CD14-positive monocyte (primary cell): ENCODE data around the gene AGBL5. TPM values are rescaled to one million over a fixed set of nuclear protein-coding genes. Genes with fewer than 3 reads are reported as not detected.

ENCODE experiments used
- DNase-seq, 3 donors: peaks; one replicate each; pipeline ENCODE4 v3.0.0-alpha.2; 2011 to 2022
- H2AFZ ChIP-seq: 2 replicates; pipeline ENCODE4 v1.6.0; 2012; ENCODE audit warnings: mild to moderate bottlenecking, low read depth, low read length, inconsistent platforms; ENCODE audit not compliant: insufficient read depth, poor library complexity, severe bottlenecking
- H3K27ac ChIP-seq, 2 donors: 1 replicate in 1 of 2; 2 replicates in 1 of 2; pipeline ENCODE4 v1.5.1; 2012 to 2013; ENCODE audit warnings: low read length in 2 of 2, control low read depth in 1 of 2, inconsistent platforms in 1 of 2, low read depth in 1 of 2, mild to moderate bottlenecking in 1 of 2
- H3K27me3 ChIP-seq, 2 donors: one replicate each; pipeline versions ENCODE4 v1.6.0 to v1.6.1; 2011 to 2013; ENCODE audit warnings: low read length in 2 of 2; ENCODE audit not compliant: control insufficient read depth in 2 of 2, insufficient read depth in 2 of 2
- H3K36me3 ChIP-seq, 2 donors: replicated peaks in 1 of 2; 1 replicate in 1 of 2; 2 replicates in 1 of 2; pipeline versions ENCODE4 v1.5.1 to v1.6.1; 2012 to 2013; ENCODE audit warnings: low read length in 2 of 2, control low read depth in 1 of 2, inconsistent platforms in 1 of 2, mild to moderate bottlenecking in 1 of 2; ENCODE audit not compliant: insufficient read depth in 2 of 2, control insufficient read depth in 1 of 2
- H3K4me1 ChIP-seq, 2 donors: 1 replicate in 1 of 2; 2 replicates in 1 of 2; pipeline versions ENCODE4 v1.5.1 to v1.6.1; 2012 to 2013; ENCODE audit warnings: low read length in 2 of 2, control low read depth in 1 of 2, inconsistent platforms in 1 of 2, mild to moderate bottlenecking in 1 of 2, moderate library complexity in 1 of 2; ENCODE audit not compliant: insufficient read depth in 2 of 2, control insufficient read depth in 1 of 2
- H3K4me2 ChIP-seq: replicated peaks from 2 replicates; pipeline ENCODE3; 2012; ENCODE audit warnings: low read length, moderate library complexity, mild to moderate bottlenecking; ENCODE audit not compliant: poor library complexity, severe bottlenecking; ENCODE audit errors: extremely low read depth
- H3K4me3 ChIP-seq, 3 experiments: fragments of 200-600 bp in 1 of 3; sonication (generic) in 1 of 3; replicated peaks in 1 of 3; 1 replicate in 2 of 3; 2 replicates in 1 of 3; pipeline ENCODE4 v1.5.1; 2011 to 2013; ENCODE audit warnings: low read length in 3 of 3, mild to moderate bottlenecking in 3 of 3, control low read depth in 2 of 3, low read depth in 2 of 3, inconsistent platforms in 1 of 3, moderate library complexity in 1 of 3
- H3K79me2 ChIP-seq: 2 replicates; pipeline ENCODE4 v1.6.0; 2012; ENCODE audit warnings: mild to moderate bottlenecking, control low read depth, inconsistent platforms, low read length, moderate library complexity; ENCODE audit not compliant: insufficient read depth
- H3K9ac ChIP-seq: 2 replicates; pipeline ENCODE4 v1.6.0; 2017; ENCODE audit warnings: low read length, mild to moderate bottlenecking; ENCODE audit not compliant: insufficient read depth, poor library complexity, severe bottlenecking
- H3K9me3 ChIP-seq, 2 donors: replicated peaks in 1 of 2; 1 replicate in 1 of 2; 2 replicates in 1 of 2; pipeline versions ENCODE4 v1.5.1 to v1.6.1; 2012 to 2013; ENCODE audit warnings: low read length in 2 of 2, control low read depth in 1 of 2; ENCODE audit not compliant: control insufficient read depth in 1 of 2, insufficient read depth in 1 of 2
- H4K20me1 ChIP-seq: 2 replicates; pipeline ENCODE4 v1.6.0; 2012; ENCODE audit warnings: mild to moderate bottlenecking, low read length, control low read depth, moderate library complexity; ENCODE audit not compliant: insufficient read depth
- H3K27ac Mint-ChIP-seq, 7 donors: one replicate each; pipeline ENCODE4 v1.8.0; 2020; ENCODE audit warnings: mild to moderate bottlenecking in 7 of 7, mixed read lengths in 7 of 7, moderate library complexity in 6 of 7, inconsistent platforms in 2 of 7
- H3K27me3 Mint-ChIP-seq, 3 donors: one replicate each; pipeline ENCODE4 v1.8.0; 2021 to 2022; ENCODE audit warnings: low read depth in 3 of 3, mild to moderate bottlenecking in 3 of 3, mixed read lengths in 3 of 3, moderate library complexity in 3 of 3, inconsistent platforms in 1 of 3
- H3K36me3 Mint-ChIP-seq, 2 donors: one replicate each; pipeline ENCODE4 v1.8.0; 2020; ENCODE audit warnings: mixed read lengths in 2 of 2, inconsistent platforms in 1 of 2, mild to moderate bottlenecking in 1 of 2
- H3K4me1 Mint-ChIP-seq: one replicate; pipeline ENCODE4 v1.8.0; 2020; ENCODE audit warnings: mild to moderate bottlenecking, mixed read lengths
- H3K4me3 Mint-ChIP-seq, 2 donors: one replicate each; pipeline ENCODE4 v1.8.0; 2020; ENCODE audit warnings: mild to moderate bottlenecking in 2 of 2, mixed read lengths in 2 of 2, moderate library complexity in 1 of 2
- H3K9me3 Mint-ChIP-seq, 7 donors: one replicate each; pipeline ENCODE4 v1.8.0; 2020 to 2022; ENCODE audit warnings: mixed read lengths in 7 of 7, mild to moderate bottlenecking in 6 of 7, moderate library complexity in 6 of 7, inconsistent platforms in 2 of 7
- CTCF ChIP-seq: fragments of 200-600 bp; IDR thresholded peaks from one replicate; pipeline ENCODE4 v1.8.0; 2022; ENCODE audit warnings: antibody characterized with exemption, mild to moderate bottlenecking
- WGBS: methylation state at CpG from one replicate; pipeline ENCODE4 v1.1.5; 2013; ENCODE audit warnings: missing lambda C conversion rate; ENCODE audit not compliant: insufficient coverage; 5-methylcytosine and 5-hydroxymethylcytosine counted together
- intact Hi-C, 2 donors: fragments of 100-400 bp; cut with micrococcal nuclease; formaldehyde crosslinking; loops; one replicate each; pipeline versions ENCODE4 v1.15.0 to v1.15.1; 2023
- polyA plus RNA-seq, 3 donors: library from polyadenylated mRNA; depleted of rRNA in 1 of 3; unstranded in 2 of 3; stranded (reverse) in 1 of 3; fragments of 300-500 nt in 2 of 3; fragments of >200 nt in 1 of 3; fragmentation: Illumina TruSeq in 2 of 3; gene quantifications; 1 replicate in 2 of 3; 2 replicates in 1 of 3; pipeline ENCODE4 v1.2.3, GENCODE V29; 2012 to 2021

The AGBL5 gene
- polyA plus RNA-seq, 3 donors, result 4.4 to 4.8 (median 4.6) TPM

- Mint-ChIP-seq H3K4me3 (no peak overlapping the region), H3K27ac (peak overlapping the region in 1 of 7 donors; percentile 30), H3K27me3 (peaks cover 1 to 7% (median 5%) of the 10 kb centered on the region in 3 donors), H3K4me1 (peaks cover 48% of the 10 kb centered on the region), H3K36me3 (no peaks in the 10 kb centered on the region), H3K9me3 (no peaks in the 10 kb centered on the region)
- Histone ChIP-seq H3K4me3 (no peak overlapping the region), H3K4me2 (no peak overlapping the region), H4K20me1 (no peaks in the 10 kb centered on the region), H3K36me3 (no peaks in the 10 kb centered on the region), H3K27ac (no peak overlapping the region), H3K9ac (no peak overlapping the region), H3K79me2 (peaks cover 5% of the 10 kb centered on the region), H3K4me1 (peaks cover 50 to 60% of the 10 kb centered on the region in 2 donors), H3K9me3 (no peaks in the 10 kb centered on the region), H2AFZ (no peak overlapping the region), H3K27me3 (no peaks in the 10 kb centered on the region)
- no peak for DNase-seq
- 94% methylated on average over 15 of the region's 20 CpGs for WGBS
- no peak for TF ChIP-seq CTCF
- intact Hi-C loops, result no loop called here
Measured at GRCh38 chr2:27083410-27084296, 32.2 kb downstream of the AGBL5 start.

- Histone ChIP-seq H3K27ac (no peak overlapping the region), H4K20me1 (no peaks in the 10 kb centered on the region), H3K9me3 (no peaks in the 10 kb centered on the region), H3K36me3 (no peaks in the 10 kb centered on the region), H3K9ac (no peak overlapping the region), H3K4me3 (no peak overlapping the region), H3K27me3 (no peaks in the 10 kb centered on the region), H3K4me1 (peaks cover 42 to 52% of the 10 kb centered on the region in 2 donors), H3K4me2 (no peak overlapping the region), H2AFZ (no peak overlapping the region), H3K79me2 (peaks cover under 1% of the 10 kb centered on the region)
- no peak for DNase-seq
- Mint-ChIP-seq H3K36me3 (no peaks in the 10 kb centered on the region), H3K9me3 (no peaks in the 10 kb centered on the region), H3K27ac (no peak overlapping the region), H3K4me3 (peak overlapping the region in 1 of 2 donors; percentile 85), H3K4me1 (peaks cover 45% of the 10 kb centered on the region), H3K27me3 (peaks cover 0 to 7% (median 5%) of the 10 kb centered on the region in 3 donors)
- TF ChIP-seq CTCF, result no peak
- intact Hi-C loops, result loop anchor here (5.0 kb wide), 2 partner anchors 32 to 128 kb away; partner anchors contain the start of genes AGBL5 (in 2 of the 2), ATRAID (in 1 of the 2) and SLC5A6 (in 1 of the 2)
- 96% methylated on average over 4 of the region's 6 CpGs for WGBS
Measured at GRCh38 chr2:27084297-27085061, 33.0 kb downstream of the AGBL5 start.
